ELR (cell line): ENCODE measurements around the gene OR7C1.
"Not testable (repeated sequence)": the region's sequence is repeated elsewhere in the genome, so short reads cannot be mapped to it uniquely, and the experiment has no call there.

Experiments used
- DNase-seq: peaks from one replicate; pipeline ENCODE4 v3.0.0-alpha.2; 2015; ENCODE audit warnings: low read depth

Gene OR7C1

GRCh38 chr19:14835011-14835410 lies at the start of gene OR7C1, which contains the start of gene OR7A5:
TSS of gene OR7C1 (minus strand) at chr19:14835185. CDS start at chr19:14800136, 35,049 bp downstream.
TSS of gene OR7A5 (minus strand) at chr19:14835185. CDS start at chr19:14828241, 6,944 bp downstream.
- DNase-seq = no peak

- DNase-seq = peak; percentile 43
These were observed 36.7 kb upstream of the OR7C1 start for GRCh38 chr19:14871619-14872230.

- DNase-seq = no peak
These were observed 33.5 kb upstream of the OR7C1 start for GRCh38 chr19:14868497-14868896.

GRCh38 chr19:14848822-14849221 lies 13.8 kb upstream of the OR7C1 start, which contains the start of gene OR7A10:
TSS of gene OR7A10 (minus strand) at chr19:14848922. CDS start at chr19:14841877, 7,045 bp downstream.
- DNase-seq = no peak

- no peak for DNase-seq
These were observed 8.6 kb upstream of the OR7C1 start for GRCh38 chr19:14843578-14843977.

GRCh38 chr19:14843169-14843568 lies 8.2 kb upstream of the OR7C1 start:
- no peak for DNase-seq

GRCh38 chr19:14840206-14840605 lies 5.2 kb upstream of the OR7C1 start:
- no peak for DNase-seq

GRCh38 chr19:14837391-14837790 lies 2.4 kb upstream of the OR7C1 start:
- no peak for DNase-seq

GRCh38 chr19:14830702-14831101 lies 4.3 kb downstream of the OR7C1 start:
- no peak for DNase-seq

- peak; percentile 22 for DNase-seq
These were observed 9.0 kb downstream of the OR7C1 start for GRCh38 chr19:14826006-14826405.

GRCh38 chr19:14821937-14822336 lies 13.0 kb downstream of the OR7C1 start:
- no peak for DNase-seq

- no peak for DNase-seq
These were observed 16.4 kb downstream of the OR7C1 start for GRCh38 chr19:14818588-14818987.

GRCh38 chr19:14817052-14817451 lies 17.9 kb downstream of the OR7C1 start:
- DNase-seq = no peak

- no peak for DNase-seq
These were observed 19.9 kb downstream of the OR7C1 start for GRCh38 chr19:14814982-14815652.

- no peak for DNase-seq
These were observed 25.5 kb downstream of the OR7C1 start for GRCh38 chr19:14809272-14810057.

GRCh38 chr19:14804765-14805164 lies 30.2 kb downstream of the OR7C1 start:
- no peak for DNase-seq

GRCh38 chr19:14798760-14799159 lies 36.2 kb downstream of the OR7C1 start:
- no peak for DNase-seq

GRCh38 chr19:14796021-14796420 lies 39.0 kb downstream of the OR7C1 start:
- no peak for DNase-seq

GRCh38 chr19:14795078-14795721 lies 39.8 kb downstream of the OR7C1 start:
- DNase-seq = peak; percentile 15

GRCh38 chr19:14792250-14792649 lies 42.7 kb downstream of the OR7C1 start:
- not testable (repeated sequence) for DNase-seq

GRCh38 chr19:14786421-14786851 lies 48.5 kb downstream of the OR7C1 start:
- peak; percentile 26 for DNase-seq

- peak; percentile 80 for DNase-seq
These were observed 49.7 kb downstream of the OR7C1 start for GRCh38 chr19:14785102-14785793.
